Activated CD4-positive, alpha-beta T cell treated with anti-CD3 and anti-CD28 coated beads for 48 hours (primary cell): Measurements from ENCODE around the gene ARID4B.

Experiments used
- DNase-seq: peaks from one replicate; pipeline ENCODE4 v3.0.0-alpha.2; 2020

Gene ARID4B

DNA sequence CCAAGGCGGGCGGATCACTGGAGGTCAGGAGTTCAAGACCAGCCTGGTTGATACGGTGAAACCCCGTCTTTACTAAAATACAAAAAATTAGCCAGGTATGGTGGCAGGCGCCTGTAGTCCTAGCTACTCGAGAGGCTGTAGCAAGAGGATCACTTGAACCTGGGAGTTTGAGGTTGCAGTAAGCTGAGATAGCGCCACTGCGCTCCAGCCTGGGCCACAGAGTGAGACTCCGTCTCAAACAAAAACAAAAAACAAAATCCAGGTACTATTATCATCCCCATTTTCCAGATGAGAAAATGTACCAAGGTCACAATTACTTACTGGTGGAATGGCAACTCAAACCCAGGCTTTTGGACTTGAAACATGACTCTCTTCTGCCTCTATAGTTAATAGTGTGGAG lies 203.9 kb downstream of the ARID4B start:
- DNase-seq, result no peak

DNA sequence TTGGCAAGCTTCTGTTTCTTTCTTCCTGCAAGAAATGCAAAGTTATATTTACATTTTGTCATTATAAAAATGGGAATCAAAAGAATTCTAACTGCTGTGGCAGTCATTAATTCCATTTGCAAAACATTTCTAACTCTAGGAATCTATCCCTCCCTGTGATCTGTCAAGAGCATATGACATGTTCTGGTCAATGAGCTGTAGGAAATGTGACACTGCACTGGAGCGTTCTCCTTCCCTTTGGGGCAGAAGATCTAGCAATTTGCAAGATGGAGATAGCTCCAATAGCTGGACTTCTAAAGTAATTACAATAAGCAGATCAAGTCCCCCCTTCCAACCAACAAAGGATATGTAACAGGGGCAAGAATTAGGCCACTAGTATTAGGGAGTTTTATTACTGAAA lies 205.6 kb downstream of the ARID4B start:
- DNase-seq, result no peak
